ENCODE data around the gene GPR84. TPM values are rescaled to one million over a fixed set of nuclear protein-coding genes. Genes with fewer than 3 reads are reported as not detected.

The GPR84 gene
- total and polyA plus RNA-seq, 2 of the 13 experiments (the other 11 are each of a cell fraction or from before 2014, with no cell fraction given) = not detected

DNA sequence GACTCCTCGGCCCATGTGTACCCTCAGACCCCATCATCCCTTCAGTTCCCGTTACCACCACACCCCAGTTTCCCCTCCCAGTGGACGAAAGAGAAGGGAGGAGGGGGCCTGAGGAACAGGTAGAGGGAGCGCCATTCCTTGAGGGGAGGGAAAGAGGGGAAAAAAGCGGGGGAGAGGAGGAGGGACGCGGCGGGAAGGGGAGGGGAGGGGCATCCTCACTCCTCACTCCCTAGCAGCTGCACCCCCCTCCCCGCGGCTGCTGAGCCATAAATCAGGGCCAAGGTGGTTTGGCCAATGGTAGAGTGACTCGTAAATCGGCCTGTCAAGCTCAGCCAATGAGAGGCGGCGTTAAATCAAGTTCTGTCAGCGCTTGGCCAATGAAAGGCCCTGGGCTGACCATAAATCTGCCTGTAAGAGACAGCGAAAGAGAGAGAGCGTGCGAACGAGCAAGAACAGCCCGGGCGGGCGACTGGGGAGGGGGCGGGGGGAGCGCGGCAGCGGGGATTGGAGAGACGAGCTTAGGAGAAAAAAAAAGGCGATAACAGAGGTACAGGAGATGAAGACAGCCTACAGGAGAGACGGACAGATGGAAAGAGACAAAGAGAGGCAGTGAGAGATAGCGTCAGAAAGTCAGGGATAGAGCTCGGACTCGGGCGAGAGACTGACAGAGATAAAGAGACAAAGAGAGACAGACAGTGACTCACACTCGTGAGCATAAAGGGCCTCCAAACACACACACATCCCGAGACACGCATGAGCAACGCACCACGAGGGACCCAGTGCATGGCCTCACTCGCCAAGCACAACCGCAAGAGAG, 5.1 kb downstream of the GPR84 start (continued):
- TF ChIP-seq NFYC (CRISPR knock-in tag; IDR thresholded peaks at IDR 0.05) (peak; percentile 94), ZSCAN29 (CRISPR knock-in tag; conservative IDR thresholded peaks at IDR 0.05) (no peak), AGO2 (optimal IDR thresholded peaks at IDR 0.05; ENCODE audit: low read depth, low read length) (no peak), SCMH1 (CRISPR knock-in tag; IDR thresholded peaks at IDR 0.05; ENCODE audit: borderline replicate concordance) (no peak), GATAD1 (CRISPR knock-in tag; IDR thresholded peaks at IDR 0.05) (no peak; the same call in 1 of the 2 replicates), STAG1 (CRISPR knock-in tag; IDR thresholded peaks at IDR 0.05) (0 out of 2 replicates have a peak, but pooled peaks have one; percentile 13), ZNF160 (CRISPR knock-in tag; IDR thresholded peaks at IDR 0.05) (no peak), NRL (CRISPR knock-in tag; IDR thresholded peaks at IDR 0.05; ENCODE audit: borderline replicate concordance) (no peak), AKNA (CRISPR knock-in tag; IDR thresholded peaks at IDR 0.05; ENCODE audit: borderline replicate concordance) (no peak), SMC3 (IDR thresholded peaks at IDR 0.05; ENCODE audit: low read length) (no peak), ZFP62 (CRISPR knock-in tag; IDR thresholded peaks at IDR 0.05) (no peak), MEF2D (CRISPR knock-in tag; IDR thresholded peaks at IDR 0.05) (no peak), ZNF879 (CRISPR knock-in tag; IDR thresholded peaks at IDR 0.05) (no peak), ZNF143 (CRISPR knock-in tag; IDR thresholded peaks at IDR 0.05) (no peak), ZNF761 (CRISPR knock-in tag; conservative IDR thresholded peaks at IDR 0.05) (no peak), SAP130 (CRISPR knock-in tag; IDR thresholded peaks at IDR 0.05; ENCODE audit: low read depth) (peak; percentile 93), ZSCAN12 (CRISPR knock-in tag; IDR thresholded peaks at IDR 0.05) (0 out of 2 replicates have a peak, but pooled peaks have one; percentile 37), ETV5 (CRISPR knock-in tag; IDR thresholded peaks at IDR 0.05; ENCODE audit: borderline replicate concordance) (no peak), ZNF614 (CRISPR knock-in tag; IDR thresholded peaks at IDR 0.05; ENCODE audit: borderline replicate concordance) (peak; percentile 54; the same call in 1 of the 2 replicates), KDM3A (CRISPR knock-in tag; IDR thresholded peaks at IDR 0.05; ENCODE audit: low read depth) (no peak), ZNF138 (CRISPR knock-in tag; IDR thresholded peaks at IDR 0.05; ENCODE audit: low read depth) (no peak)
- TF ChIP-seq, protein P1, sequence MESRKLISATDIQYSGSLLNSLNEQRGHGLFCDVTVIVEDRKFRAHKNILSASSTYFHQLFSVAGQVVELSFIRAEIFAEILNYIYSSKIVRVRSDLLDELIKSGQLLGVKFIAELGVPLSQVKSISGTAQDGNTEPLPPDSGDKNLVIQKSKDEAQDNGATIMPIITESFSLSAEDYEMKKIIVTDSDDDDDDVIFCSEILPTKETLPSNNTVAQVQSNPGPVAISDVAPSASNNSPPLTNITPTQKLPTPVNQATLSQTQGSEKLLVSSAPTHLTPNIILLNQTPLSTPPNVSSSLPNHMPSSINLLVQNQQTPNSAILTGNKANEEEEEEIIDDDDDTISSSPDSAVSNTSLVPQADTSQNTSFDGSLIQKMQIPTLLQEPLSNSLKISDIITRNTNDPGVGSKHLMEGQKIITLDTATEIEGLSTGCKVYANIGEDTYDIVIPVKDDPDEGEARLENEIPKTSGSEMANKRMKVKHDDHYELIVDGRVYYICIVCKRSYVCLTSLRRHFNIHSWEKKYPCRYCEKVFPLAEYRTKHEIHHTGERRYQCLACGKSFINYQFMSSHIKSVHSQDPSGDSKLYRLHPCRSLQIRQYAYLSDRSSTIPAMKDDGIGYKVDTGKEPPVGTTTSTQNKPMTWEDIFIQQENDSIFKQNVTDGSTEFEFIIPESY (CRISPR knock-in tag; IDR thresholded peaks at IDR 0.05) = no peak
- TF ChIP-seq, protein P2, sequence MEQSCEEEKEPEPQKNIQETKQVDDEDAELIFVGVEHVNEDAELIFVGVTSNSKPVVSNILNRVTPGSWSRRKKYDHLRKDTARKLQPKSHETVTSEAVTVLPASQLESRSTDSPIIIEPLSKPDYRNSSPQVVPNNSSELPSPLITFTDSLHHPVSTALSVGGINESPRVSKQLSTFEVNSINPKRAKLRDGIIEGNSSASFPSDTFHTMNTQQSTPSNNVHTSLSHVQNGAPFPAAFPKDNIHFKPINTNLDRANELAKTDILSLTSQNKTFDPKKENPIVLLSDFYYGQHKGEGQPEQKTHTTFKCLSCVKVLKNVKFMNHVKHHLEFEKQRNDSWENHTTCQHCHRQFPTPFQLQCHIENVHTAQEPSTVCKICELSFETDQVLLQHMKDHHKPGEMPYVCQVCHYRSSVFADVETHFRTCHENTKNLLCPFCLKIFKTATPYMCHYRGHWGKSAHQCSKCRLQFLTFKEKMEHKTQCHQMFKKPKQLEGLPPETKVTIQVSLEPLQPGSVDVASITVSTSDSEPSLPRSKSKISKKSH (CRISPR knock-in tag; IDR thresholded peaks at IDR 0.05; ENCODE audit: borderline replicate concordance) = no peak
